Measurements from ENCODE around the gene NT5DC3. TPM values are rescaled to one million over a fixed set of nuclear protein-coding genes. Genes with fewer than 3 reads are reported as not detected.

Gene NT5DC3
- total and polyA plus RNA-seq, 9 of the 15 experiments (the other 6 are each of a cell fraction or from before 2014, with no cell fraction given): 6.3 to 33.5 (median 24.5) TPM

DNA sequence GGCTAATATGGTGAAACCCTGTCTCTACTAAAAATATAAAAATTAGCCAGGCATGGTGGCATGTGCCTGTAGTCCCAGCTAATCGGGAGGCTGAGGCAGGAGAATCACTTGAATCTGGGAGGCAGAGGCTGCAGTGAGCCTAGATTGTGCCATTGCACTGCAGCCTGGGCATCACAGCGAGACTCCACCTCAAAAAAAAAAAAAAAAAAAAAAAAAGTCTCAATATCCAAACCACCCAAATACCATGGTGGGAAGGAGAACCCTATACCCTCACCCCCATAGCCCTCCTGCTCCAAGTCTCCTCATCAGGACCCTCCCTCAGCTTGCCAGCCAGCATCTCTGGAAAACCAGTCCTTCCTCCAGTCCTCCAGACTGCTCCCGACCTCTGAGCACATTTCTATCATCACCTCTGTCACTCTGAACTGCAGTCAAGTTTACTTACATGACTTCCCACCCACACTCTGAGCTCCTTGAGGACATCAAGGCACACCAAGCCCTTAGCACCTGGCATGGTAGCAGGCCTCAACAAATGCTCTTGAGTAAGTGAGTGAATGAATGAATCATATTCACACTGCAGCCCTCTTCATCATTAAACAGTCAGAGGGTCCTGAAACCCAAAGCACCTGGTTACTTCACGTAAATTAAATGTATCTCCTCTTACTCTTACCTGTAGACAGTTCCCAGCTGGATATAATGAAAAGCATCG is 35.2 kb downstream of the NT5DC3 start:
- peaks cover 12% of the 10 kb centered on the region; the same call in 1 of the 2 replicates for H4K20me1 ChIP-seq (replicated peaks; ENCODE audit: control insufficient read depth, insufficient read depth, low read length)
- no peak for TF ChIP-seq ZNF3 (CRISPR knock-in tag; IDR thresholded peaks at IDR 0.05)
- 0 out of 2 replicates have a peak, but pooled peaks have one; percentile 19 for TF ChIP-seq ZNF384 (IDR thresholded peaks at IDR 0.05; ENCODE audit: low read depth, low read length)
- TF ChIP-seq ZNF121 (CRISPR knock-in tag; conservative IDR thresholded peaks at IDR 0.05): peak; percentile 83
- no peak for TF ChIP-seq PKNOX1 (IDR thresholded peaks at IDR 0.05)
- TF ChIP-seq ADNP (tag; IDR thresholded peaks at IDR 0.05): peak; percentile 54
- TF ChIP-seq LARP7 (IDR thresholded peaks at IDR 0.05): no peak
- no peak for TF ChIP-seq CREM (IDR thresholded peaks at IDR 0.05; ENCODE audit: low read depth)
- H2AFZ ChIP-seq (ENCODE audit: low read depth, low read length): no peak overlapping the region
- peaks cover 2% of the 10 kb centered on the region; the same call in 1 of the 2 replicates for H3K9me3 ChIP-seq (replicated peaks; ENCODE audit: control insufficient read depth, insufficient read depth, low read depth, low read length)
- DNase-seq (ENCODE audit: extremely low read depth in 1 of 4, low spot score in 3 of 4) (no peak), ATAC-seq (no peak), FAIRE-seq (peak; percentile 37)
- peaks cover 79% of the 10 kb centered on the region for H3K36me3 ChIP-seq (ENCODE audit: control insufficient read depth, insufficient read depth, low read length)
- ChIA-PET CTCF (ENCODE audit: low intra/inter-chr PET ratio) (no interaction called here), POLR2A (interaction anchor here (0.9 to 1.0 kb wide), 2 partner anchors 10 to 22 kb away, joined by 3 read pairs; no protein-coding TSS in a partner anchor)
- peaks cover 7% of the 10 kb centered on the region for H3K9me1 ChIP-seq (ENCODE audit: control insufficient read depth, insufficient read depth, low read length)
- in situ Hi-C loops (cut with MboI) (loop anchor here (10.0 kb wide), 1 partner anchor 1691 kb away; no protein-coding TSS in a partner anchor), intact Hi-C loops (cut with micrococcal nuclease) (no loop called here)
- WGBS (ENCODE audit: insufficient coverage, low coverage, missing lambda C conversion rate): 53% methylated on average over 5 of the region's 5 CpGs
- no TSS peak for BruUV-seq (replicated peaks)
- no peaks in the 10 kb centered on the region for H3K27me3 ChIP-seq (ENCODE audit: control insufficient read depth in 2 of 2, insufficient read depth in 2 of 2, low read length in 2 of 2)
- H3K27ac ChIP-seq (ENCODE audit: extremely low read depth, low read depth, low read length): peak overlapping the region; percentile 77; the same call in 2 of the 3 replicates
- H3K4me2 ChIP-seq (ENCODE audit: insufficient read depth, low read length): no peak overlapping the region; the same call in 1 of the 2 replicates
- peaks cover 59% of the 10 kb centered on the region for H3K79me2 ChIP-seq (ENCODE audit: control insufficient read depth, insufficient read depth, low read length)
- no peak overlapping the region for H3K4me3 ChIP-seq
- H3K9ac ChIP-seq (ENCODE audit: insufficient read depth in 1 of 2, low read depth in 2 of 2, low read length in 2 of 2): no peak overlapping the region
- H3K4me1 ChIP-seq (replicated peaks in 1 of 2; ENCODE audit: control insufficient read depth in 2 of 2, insufficient read depth in 2 of 2, low read length in 2 of 2): peaks cover 32 to 67% of the 10 kb centered on the region in 2 experiments
